Mesothelial cell of epicardium (in vitro differentiated cells): ENCODE data around the gene TBC1D10A. TPM values are rescaled to one million over a fixed set of nuclear protein-coding genes. Genes with fewer than 3 reads are reported as not detected.

Source experiments
- DNase-seq, 2 experiments: peaks; one replicate each; pipeline ENCODE4 v3.0.0; 2021; ENCODE audit warnings: low spot score in 2 of 2; ENCODE audit not compliant: unreplicated experiment in 2 of 2
- H3K27ac Mint-ChIP-seq: 2 replicates; pipeline ENCODE4 v1.8.0; 2021; ENCODE audit warnings: mixed read lengths
- H3K27me3 Mint-ChIP-seq: 2 replicates; pipeline ENCODE4 v1.8.0; 2021; ENCODE audit warnings: low read depth, mixed read lengths
- H3K36me3 Mint-ChIP-seq: 2 replicates; pipeline ENCODE4 v1.8.0; 2021; ENCODE audit warnings: mixed read lengths
- H3K4me1 Mint-ChIP-seq: 2 replicates; pipeline ENCODE4 v1.8.0; 2021; ENCODE audit warnings: mixed read lengths
- H3K4me3 Mint-ChIP-seq: 2 replicates; pipeline ENCODE4 v1.8.0; 2021; ENCODE audit warnings: mild to moderate bottlenecking, moderate library complexity, mixed read lengths
- H3K9me3 Mint-ChIP-seq: 2 replicates; pipeline ENCODE4 v1.8.0; 2021; ENCODE audit warnings: mixed read lengths
- CTCF ChIP-seq: fragments of 200-600 bp; sonication (generic); IDR thresholded peaks from one replicate; pipeline ENCODE4 v1.5.0; 2021; ENCODE audit warnings: antibody characterized with exemption; ENCODE audit not compliant: unreplicated experiment
- total RNA-seq: library from RNA; stranded (reverse); gene quantifications from 3 replicates; pipeline ENCODE4 v1.2.1, GENCODE V29; 2021

Gene TBC1D10A
- total RNA-seq, 1 donor from 2014 or later, result 15.1 TPM

- no peak for DNase-seq
- no peak for TF ChIP-seq CTCF
- H3K9me3 Mint-ChIP-seq, result no peaks in the 10 kb centered on the region
- H3K27ac Mint-ChIP-seq, result peak overlapping the region; percentile 84
- H3K27me3 Mint-ChIP-seq, result no peaks in the 10 kb centered on the region
- H3K4me1 Mint-ChIP-seq, result peaks cover 51% of the 10 kb centered on the region
- H3K4me3 Mint-ChIP-seq, result peak overlapping the region; percentile 89
- peaks cover 12% of the 10 kb centered on the region for H3K36me3 Mint-ChIP-seq
Observed at GRCh38 chr22:30245181-30245984, 81.4 kb downstream of the TBC1D10A start.

DNA sequence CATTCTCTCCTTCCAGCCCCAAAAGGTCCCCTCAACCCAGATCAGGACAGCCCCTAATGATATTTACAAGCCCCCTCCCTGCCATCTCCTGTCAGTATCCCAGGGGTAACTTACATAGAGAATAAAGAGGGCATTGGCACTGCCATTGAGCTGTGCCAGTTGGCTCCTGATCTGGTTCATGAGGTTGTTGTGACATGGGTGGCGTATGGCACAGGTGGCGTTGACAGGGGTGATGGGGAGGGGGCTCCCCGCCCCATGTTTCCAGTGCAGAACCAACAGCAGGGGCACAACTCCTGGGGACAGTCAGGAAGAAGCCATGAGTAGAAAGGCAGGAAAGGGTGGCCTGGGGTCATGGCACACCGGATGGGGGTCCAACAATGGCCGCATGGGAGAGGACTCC is 82.1 kb downstream of the TBC1D10A start:
- TF ChIP-seq CTCF, result no peak
- Mint-ChIP-seq H3K4me3 (peak overlapping the region; percentile 89), H3K27me3 (no peaks in the 10 kb centered on the region), H3K27ac (no peak overlapping the region), H3K36me3 (peaks cover 12% of the 10 kb centered on the region), H3K9me3 (no peaks in the 10 kb centered on the region), H3K4me1 (peaks cover 50% of the 10 kb centered on the region)
- no peak for DNase-seq

GRCh38 chr22:30244066-30244465 is 82.7 kb downstream of the TBC1D10A start:
- H3K4me1 Mint-ChIP-seq, result peaks cover 49% of the 10 kb centered on the region
- H3K27me3 Mint-ChIP-seq, result no peaks in the 10 kb centered on the region
- DNase-seq, result no peak
- no peaks in the 10 kb centered on the region for H3K9me3 Mint-ChIP-seq
- no peak overlapping the region for H3K4me3 Mint-ChIP-seq
- peaks cover 12% of the 10 kb centered on the region for H3K36me3 Mint-ChIP-seq
- no peak for TF ChIP-seq CTCF
- no peak overlapping the region for H3K27ac Mint-ChIP-seq

DNA sequence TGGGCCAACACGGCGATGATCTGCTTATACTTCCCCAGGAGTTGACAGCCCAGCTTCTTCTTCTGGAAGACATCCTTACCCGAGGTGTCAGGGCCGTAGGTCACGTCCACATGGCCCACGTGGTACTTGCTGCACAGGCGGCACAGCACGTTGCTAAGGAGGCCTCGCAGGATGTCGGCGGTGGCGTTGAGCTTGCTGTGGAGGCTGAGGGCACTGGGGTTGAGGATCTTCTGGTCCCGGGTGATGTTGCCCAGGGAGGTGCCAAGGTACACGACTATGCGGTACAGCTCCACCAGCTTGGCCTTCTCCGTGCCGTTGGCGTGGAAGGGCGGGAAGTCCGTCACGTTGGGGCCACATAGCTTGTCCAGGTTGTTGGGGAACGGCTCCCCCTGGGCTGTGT is 83.1 kb downstream of the TBC1D10A start:
- Mint-ChIP-seq H3K4me3 (no peak overlapping the region), H3K9me3 (no peaks in the 10 kb centered on the region), H3K36me3 (peaks cover 12% of the 10 kb centered on the region), H3K4me1 (peaks cover 51% of the 10 kb centered on the region), H3K27ac (no peak overlapping the region), H3K27me3 (no peaks in the 10 kb centered on the region)
- DNase-seq, result no peak
- TF ChIP-seq CTCF, result no peak

Other genes starting within 250 kb of the TBC1D10A start
- 0.23 to 0.47 TPM in 2 of 3 replicates, not detected in the other for gene HORMAD2, start 246.5 kb downstream of the TBC1D10A start, total RNA-seq
- 15.4 to 16.9 TPM (median 15.8 TPM) in 3 replicates for gene LIF, start 80.2 kb downstream of the TBC1D10A start, total RNA-seq
- not detected in 3 replicates for gene OSM, start 60.1 kb downstream of the TBC1D10A start, total RNA-seq
- gene CASTOR1, start 37.4 kb downstream of the TBC1D10A start, total RNA-seq, result 10.9 to 13.5 TPM (median 13.5 TPM) in 3 replicates
- gene SF3A1, start 30.0 kb upstream of the TBC1D10A start, total RNA-seq, result 142 to 154 TPM (median 151 TPM) in 3 replicates
- gene CCDC157, start 30.1 kb upstream of the TBC1D10A start, total RNA-seq, result 4.7 to 5.8 TPM (median 4.7 TPM) in 3 replicates
- gene RNF215, start 60.5 kb upstream of the TBC1D10A start, total RNA-seq, result 39.2 to 41.9 TPM (median 39.4 TPM) in 3 replicates
- gene SEC14L2, start 70.1 kb upstream of the TBC1D10A start, total RNA-seq, result 4.3 to 6.5 TPM (median 5.4 TPM) in 3 replicates
- gene MTFP1, start 98.8 kb upstream of the TBC1D10A start, total RNA-seq, result 5.9 to 8.2 TPM (median 7.3 TPM) in 3 replicates
- not detected in 3 replicates for gene SEC14L3, start 145.1 kb upstream of the TBC1D10A start, total RNA-seq
- gene SEC14L4, start 178.8 kb upstream of the TBC1D10A start, total RNA-seq, result 0.11 to 0.36 TPM (median 0.20 TPM) in 3 replicates
- gene SEC14L6, start 219.8 kb upstream of the TBC1D10A start, total RNA-seq, result 2.0 to 2.3 TPM (median 2.1 TPM) in 3 replicates
- 0.36 to 0.81 TPM (median 0.40 TPM) in 3 replicates for gene GAL3ST1, start 247.7 kb upstream of the TBC1D10A start, total RNA-seq